K562 (cell line): Measurements from ENCODE around the gene CGB8.
"Not testable (repeated sequence)": the region's sequence is repeated elsewhere in the genome, so short reads cannot be mapped to it uniquely, and the experiment has no call there.

Experiments
- CBX8 ChIP-seq: fragments of 200-600 bp; sonication (generic); IDR thresholded peaks from 2 replicates; pipeline ENCODE4 v1.6.1; 2012; ENCODE audit warnings: borderline replicate concordance, mixed run types, low read depth, mild to moderate bottlenecking, moderate library complexity, mixed read lengths, low read length, control low read depth, inconsistent platforms; ENCODE audit not compliant: poor library complexity, severe bottlenecking; ENCODE audit errors: extremely low read depth
- CTCF ChIP-seq, 3 experiments: IDR thresholded peaks in 2 of 3; conservative IDR thresholded peaks in 1 of 3; 2 replicates each; pipeline ENCODE4 v1.5.1; 2011 to 2012; ENCODE audit warnings: low read length in 3 of 3, mild to moderate bottlenecking in 3 of 3, control low read depth in 2 of 3, improper control_type of control experiment in 1 of 3, inconsistent platforms in 1 of 3, low read depth in 1 of 3, mixed read lengths in 1 of 3, moderate library complexity in 1 of 3; ENCODE audit not compliant: insufficient read depth in 2 of 3
- ETV6 ChIP-seq, 3 experiments: fragments of 150-350 bp in 1 of 3; sonication (generic) in 1 of 3; formaldehyde crosslinking in 1 of 3; IDR thresholded peaks; 2 replicates each; pipeline versions ENCODE4 v1.6.1 to v1.8.0; 2014 to 2022; ENCODE audit warnings: borderline replicate concordance in 2 of 3, low read depth in 2 of 3, antibody characterized with exemption in 1 of 3, low read length in 1 of 3, mild to moderate bottlenecking in 1 of 3, missing genetic modification reagents in 1 of 3
- IRF2 ChIP-seq: sonication (generic); formaldehyde crosslinking; IDR thresholded peaks from 2 replicates; pipeline ENCODE4 v1.8.1; 2022; ENCODE audit warnings: mild to moderate bottlenecking, missing genetic modification reagents
- NKRF ChIP-seq: fragments of 450-650 bp; IDR thresholded peaks from 2 replicates; pipeline ENCODE4 v1.6.1; 2016; ENCODE audit warnings: borderline replicate concordance
- POLR2A ChIP-seq: fragments of 450-650 bp; conservative IDR thresholded peaks from 2 replicates; pipeline ENCODE4 v1.6.1; 2016
- RAD21 ChIP-seq, 2 experiments: fragments of 250-450 bp in 1 of 2; fragments of 450-650 bp in 1 of 2; sonication (Bioruptor Pico) in 1 of 2; formaldehyde crosslinking in 1 of 2; IDR thresholded peaks in 1 of 2; conservative IDR thresholded peaks in 1 of 2; 2 replicates each; pipeline versions ENCODE4 v1.4.0 to v1.8.0; 2020 to 2022; ENCODE audit warnings: mild to moderate bottlenecking in 2 of 2, moderate library complexity in 1 of 2
- RFX1 ChIP-seq: fragments of 450-650 bp; IDR thresholded peaks from 2 replicates; pipeline ENCODE4 v1.6.1; 2016; ENCODE audit warnings: mild to moderate bottlenecking, moderate library complexity
- RNF219 ChIP-seq: fragments of 250-450 bp; sonication (Bioruptor Pico); IDR thresholded peaks from 2 replicates; pipeline ENCODE4 v1.5.0; 2022; ENCODE audit warnings: mild to moderate bottlenecking
- SPI1 ChIP-seq: IDR thresholded peaks from 2 replicates; pipeline ENCODE4 v1.6.1; 2011; ENCODE audit warnings: low read depth, low read length, control low read depth, borderline replicate concordance
- ZBTB26 ChIP-seq: fragments of 450-650 bp; formaldehyde crosslinking; IDR thresholded peaks from 2 replicates; pipeline ENCODE4 v1.4.0; 2022; ENCODE audit warnings: missing genetic modification characterization
- ZNF280A ChIP-seq: fragments of 450-650 bp; IDR thresholded peaks from 2 replicates; pipeline ENCODE4 v1.6.1; 2018; ENCODE audit warnings: mild to moderate bottlenecking, low read depth; ENCODE audit not compliant: partially characterized antibody
- ZNF407 ChIP-seq: fragments of 450-650 bp; IDR thresholded peaks from 2 replicates; pipeline ENCODE4 v1.6.1; 2016; ENCODE audit warnings: low read depth
- ZNF551 ChIP-seq: fragments of 250-450 bp; sonication (Bioruptor Pico); IDR thresholded peaks from 2 replicates; pipeline ENCODE4 v1.5.0; 2021; ENCODE audit warnings: mild to moderate bottlenecking, moderate library complexity

- TF ChIP-seq ETV6 (IDR thresholded peaks at IDR 0.05; ENCODE audit: borderline replicate concordance in 1 of 2, low read depth in 2 of 2, low read length in 1 of 2); ETV6 (CRISPR knock-in tag; IDR thresholded peaks at IDR 0.05; ENCODE audit: borderline replicate concordance); RNF219 (CRISPR knock-in tag); POLR2A; SPI1; ZNF280A; IRF2 (CRISPR knock-in tag); RAD21 (CRISPR knock-in tag; conservative IDR thresholded peaks at IDR 0.05 in 1 of 2, IDR thresholded peaks at IDR 0.05 in 1 of 2); CBX8; ZNF551 (CRISPR knock-in tag); ZNF407; ZBTB26; CTCF (IDR thresholded peaks at IDR 0.05 in 2 of 3, conservative IDR thresholded peaks at IDR 0.05 in 1 of 3; ENCODE audit: insufficient read depth in 2 of 3, low read depth in 1 of 3, low read length in 3 of 3); RFX1; NKRF: not testable (repeated sequence)
These were observed 9.2 kb downstream of the CGB8 start for GRCh38 chr19:49039736-49040135.
